Measurements from ENCODE around the gene DIAPH2.

DNA sequence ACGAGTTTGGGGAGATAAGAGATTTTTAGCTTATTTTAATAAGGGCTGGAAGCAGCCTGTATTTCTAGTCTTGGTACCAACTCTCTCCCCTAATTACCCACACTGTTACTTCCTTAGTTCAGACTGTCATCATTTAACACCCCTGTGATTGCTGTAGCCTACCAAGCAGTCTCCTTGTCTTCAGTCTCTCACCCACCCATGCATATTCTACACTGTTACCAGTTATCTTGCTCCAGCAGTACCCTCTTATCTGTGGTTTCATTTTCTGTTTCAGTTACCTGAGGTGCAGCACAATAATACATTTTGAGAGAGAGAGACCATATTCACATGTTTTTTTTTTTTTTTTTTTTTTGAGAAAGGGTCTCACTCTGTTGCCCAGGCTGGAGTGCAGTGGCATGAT, 80.2 kb downstream of the DIAPH2 start:
- no peak for TF ChIP-seq POLR2A (IDR thresholded peaks at IDR 0.05)
- TF ChIP-seq, protein P1, sequence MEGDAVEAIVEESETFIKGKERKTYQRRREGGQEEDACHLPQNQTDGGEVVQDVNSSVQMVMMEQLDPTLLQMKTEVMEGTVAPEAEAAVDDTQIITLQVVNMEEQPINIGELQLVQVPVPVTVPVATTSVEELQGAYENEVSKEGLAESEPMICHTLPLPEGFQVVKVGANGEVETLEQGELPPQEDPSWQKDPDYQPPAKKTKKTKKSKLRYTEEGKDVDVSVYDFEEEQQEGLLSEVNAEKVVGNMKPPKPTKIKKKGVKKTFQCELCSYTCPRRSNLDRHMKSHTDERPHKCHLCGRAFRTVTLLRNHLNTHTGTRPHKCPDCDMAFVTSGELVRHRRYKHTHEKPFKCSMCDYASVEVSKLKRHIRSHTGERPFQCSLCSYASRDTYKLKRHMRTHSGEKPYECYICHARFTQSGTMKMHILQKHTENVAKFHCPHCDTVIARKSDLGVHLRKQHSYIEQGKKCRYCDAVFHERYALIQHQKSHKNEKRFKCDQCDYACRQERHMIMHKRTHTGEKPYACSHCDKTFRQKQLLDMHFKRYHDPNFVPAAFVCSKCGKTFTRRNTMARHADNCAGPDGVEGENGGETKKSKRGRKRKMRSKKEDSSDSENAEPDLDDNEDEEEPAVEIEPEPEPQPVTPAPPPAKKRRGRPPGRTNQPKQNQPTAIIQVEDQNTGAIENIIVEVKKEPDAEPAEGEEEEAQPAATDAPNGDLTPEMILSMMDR (IDR thresholded peaks at IDR 0.05) = no peak
